ENCODE results near the gene F7. TPM values are rescaled to one million over a fixed set of nuclear protein-coding genes. Genes with fewer than 3 reads are reported as not detected.

The F7 gene
- total RNA-seq, 2 experiments from 2014 or later = 0.20 to 0.45 TPM

DNA sequence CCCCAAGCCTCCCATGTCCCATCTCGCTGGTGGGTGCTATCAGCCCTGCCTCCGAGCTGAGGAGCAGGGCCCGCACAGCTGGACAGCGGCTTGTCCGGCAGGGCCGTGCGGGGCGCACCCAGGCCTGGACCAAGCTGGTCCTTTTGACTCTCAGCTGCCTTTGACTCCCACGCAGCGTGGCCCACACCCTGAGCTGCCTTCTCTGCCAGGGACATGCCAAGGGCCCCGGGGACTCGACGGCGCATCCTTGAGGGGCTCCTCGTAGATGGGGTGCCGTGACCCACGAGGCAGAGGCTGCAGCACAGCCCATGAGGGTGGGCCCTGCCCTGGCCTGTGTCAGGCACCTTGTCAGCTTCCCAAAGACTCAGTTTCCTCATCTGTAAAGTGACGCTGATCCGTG is 38.8 kb upstream of the F7 start:
- no peaks in the 10 kb centered on the region for H3K4me1 Mint-ChIP-seq (ENCODE audit: low read depth)
- CTCF ChIA-PET = no interaction called here
- H3K4me3 Mint-ChIP-seq = no peak overlapping the region
- ATAC-seq (no peak), DNase-seq (no peak)
- H3K36me3 Mint-ChIP-seq (ENCODE audit: low read depth) = peaks cover 16% of the 10 kb centered on the region
- H3K9me3 Mint-ChIP-seq = peaks cover 3% of the 10 kb centered on the region
- no peak overlapping the region for H3K27ac Mint-ChIP-seq
- POLR2A ChIA-PET = no interaction called here
- H3K27me3 Mint-ChIP-seq = no peaks in the 10 kb centered on the region
- TF ChIP-seq, protein P1, sequence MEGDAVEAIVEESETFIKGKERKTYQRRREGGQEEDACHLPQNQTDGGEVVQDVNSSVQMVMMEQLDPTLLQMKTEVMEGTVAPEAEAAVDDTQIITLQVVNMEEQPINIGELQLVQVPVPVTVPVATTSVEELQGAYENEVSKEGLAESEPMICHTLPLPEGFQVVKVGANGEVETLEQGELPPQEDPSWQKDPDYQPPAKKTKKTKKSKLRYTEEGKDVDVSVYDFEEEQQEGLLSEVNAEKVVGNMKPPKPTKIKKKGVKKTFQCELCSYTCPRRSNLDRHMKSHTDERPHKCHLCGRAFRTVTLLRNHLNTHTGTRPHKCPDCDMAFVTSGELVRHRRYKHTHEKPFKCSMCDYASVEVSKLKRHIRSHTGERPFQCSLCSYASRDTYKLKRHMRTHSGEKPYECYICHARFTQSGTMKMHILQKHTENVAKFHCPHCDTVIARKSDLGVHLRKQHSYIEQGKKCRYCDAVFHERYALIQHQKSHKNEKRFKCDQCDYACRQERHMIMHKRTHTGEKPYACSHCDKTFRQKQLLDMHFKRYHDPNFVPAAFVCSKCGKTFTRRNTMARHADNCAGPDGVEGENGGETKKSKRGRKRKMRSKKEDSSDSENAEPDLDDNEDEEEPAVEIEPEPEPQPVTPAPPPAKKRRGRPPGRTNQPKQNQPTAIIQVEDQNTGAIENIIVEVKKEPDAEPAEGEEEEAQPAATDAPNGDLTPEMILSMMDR (IDR thresholded peaks at IDR 0.05) = no peak
- intact Hi-C loops (cut with micrococcal nuclease) = no loop called here

DNA sequence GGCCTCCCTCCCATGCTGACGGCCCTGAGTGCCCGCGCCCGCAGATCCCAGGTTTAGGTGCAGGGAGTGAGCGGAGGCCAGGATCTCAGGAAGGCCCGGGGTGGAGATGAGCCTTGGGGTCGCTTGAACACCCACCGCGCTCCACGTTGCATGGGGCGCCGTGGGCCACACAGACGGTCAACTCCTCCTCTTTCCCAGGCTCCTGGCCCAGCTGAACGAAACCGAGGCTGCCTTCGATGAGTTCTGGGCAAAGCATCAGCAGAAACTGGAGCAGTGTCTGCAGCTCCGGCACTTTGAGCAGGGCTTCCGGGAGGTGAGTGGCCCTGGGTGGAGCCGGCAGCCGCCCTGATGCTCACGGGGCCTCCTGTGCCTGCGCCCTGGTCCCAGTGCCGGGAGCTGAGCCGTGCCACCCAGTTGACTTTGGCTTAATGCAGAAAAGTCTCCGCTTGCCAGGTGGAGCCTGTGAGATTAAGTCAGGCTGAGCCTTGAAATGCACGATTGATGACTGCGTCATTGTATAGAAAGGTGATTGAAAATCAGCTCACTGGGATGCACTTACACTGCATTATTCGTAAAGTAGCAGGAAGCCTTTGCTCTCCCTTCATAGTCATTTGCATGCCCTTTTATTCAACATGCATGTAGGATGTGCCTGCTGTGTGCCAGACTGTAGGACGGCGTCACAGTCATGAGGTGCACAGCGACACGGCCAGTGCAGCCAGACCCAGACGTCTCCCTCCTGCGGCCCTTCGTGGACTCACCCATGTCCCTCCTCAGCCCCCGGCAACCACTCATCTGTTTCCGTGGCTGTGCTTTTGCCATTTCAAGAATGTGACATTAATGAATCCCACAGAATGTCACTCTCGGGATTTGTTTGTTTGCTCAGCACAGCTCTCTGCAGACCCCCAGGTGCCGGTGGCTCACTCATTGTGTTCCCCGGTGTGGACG is 35.5 kb upstream of the F7 start:
- Mint-ChIP-seq H3K9me3 (peaks cover 3% of the 10 kb centered on the region), H3K27ac (no peak overlapping the region), H3K4me3 (no peak overlapping the region), H3K4me1 (ENCODE audit: low read depth) (no peaks in the 10 kb centered on the region), H3K36me3 (ENCODE audit: low read depth) (peaks cover 17% of the 10 kb centered on the region), H3K27me3 (no peaks in the 10 kb centered on the region)
- DNase-seq (no peak), ATAC-seq (no peak)
- intact Hi-C loops (cut with micrococcal nuclease) = no loop called here
- ChIA-PET CTCF (no interaction called here), POLR2A (no interaction called here)
- TF ChIP-seq, protein P1 (IDR thresholded peaks at IDR 0.05) = no peak

DNA sequence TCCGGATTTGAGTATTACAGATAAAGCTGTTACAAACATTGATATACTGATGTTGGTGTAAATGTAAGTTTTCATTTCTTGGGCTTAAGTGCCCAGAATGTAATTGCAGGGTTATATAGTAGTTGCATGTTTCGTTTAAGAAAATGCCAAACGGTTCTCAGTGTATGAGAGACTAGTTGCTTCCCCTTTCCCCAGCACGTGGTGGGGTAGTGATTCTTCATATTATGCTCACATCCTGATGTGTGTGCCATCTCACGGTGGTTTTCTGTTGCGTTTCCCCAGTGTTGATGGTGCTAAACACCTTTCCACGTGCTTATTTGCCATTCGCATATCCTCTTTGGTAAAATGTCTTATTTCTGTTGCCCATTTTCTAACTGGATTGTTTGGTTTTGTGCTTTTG is 34.7 kb upstream of the F7 start:
- intact Hi-C loops (cut with micrococcal nuclease) = no loop called here
- Mint-ChIP-seq H3K4me3 (no peak overlapping the region), H3K4me1 (ENCODE audit: low read depth) (no peaks in the 10 kb centered on the region), H3K36me3 (ENCODE audit: low read depth) (peaks cover 17% of the 10 kb centered on the region), H3K27me3 (no peaks in the 10 kb centered on the region), H3K9me3 (peaks cover 3% of the 10 kb centered on the region), H3K27ac (no peak overlapping the region)
- DNase-seq (no peak), ATAC-seq (no peak)
- TF ChIP-seq, protein P1 (IDR thresholded peaks at IDR 0.05) = no peak
- CTCF ChIA-PET = no interaction called here
- POLR2A ChIA-PET = no interaction called here

DNA sequence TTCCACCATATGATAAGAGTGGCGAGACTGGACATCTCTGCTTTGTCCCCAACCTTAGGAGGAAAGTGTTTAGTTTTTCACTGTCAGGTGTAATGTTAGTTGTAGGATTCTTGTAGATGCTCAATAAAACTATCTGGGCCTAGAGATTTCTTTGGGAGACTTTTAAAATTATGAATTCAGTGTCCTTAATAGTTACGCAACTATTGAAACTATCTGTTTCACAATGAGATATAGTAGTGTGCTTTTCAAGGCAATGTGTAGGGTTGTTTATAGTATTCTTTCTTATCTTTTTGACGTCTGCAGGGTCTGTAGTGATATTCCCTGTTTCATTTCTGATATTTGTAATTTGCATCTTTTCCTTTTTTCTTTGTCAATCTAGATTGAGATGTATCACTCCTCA is 33.2 kb upstream of the F7 start:
- Mint-ChIP-seq H3K4me3 (no peak overlapping the region), H3K36me3 (ENCODE audit: low read depth) (peaks cover 17% of the 10 kb centered on the region), H3K4me1 (ENCODE audit: low read depth) (no peaks in the 10 kb centered on the region), H3K27ac (no peak overlapping the region), H3K9me3 (peaks cover 3% of the 10 kb centered on the region), H3K27me3 (no peaks in the 10 kb centered on the region)
- CTCF ChIA-PET = no interaction called here
- TF ChIP-seq, protein P1 (IDR thresholded peaks at IDR 0.05) = no peak
- no peak for ATAC-seq
- POLR2A ChIA-PET = interaction anchor here (0.6 kb wide), 2 partner anchors 219 to 225 kb away, joined by 3 read pairs; partner anchors contain the start of gene LAMP1
- no peak for DNase-seq
- intact Hi-C loops (cut with micrococcal nuclease) = no loop called here

DNA sequence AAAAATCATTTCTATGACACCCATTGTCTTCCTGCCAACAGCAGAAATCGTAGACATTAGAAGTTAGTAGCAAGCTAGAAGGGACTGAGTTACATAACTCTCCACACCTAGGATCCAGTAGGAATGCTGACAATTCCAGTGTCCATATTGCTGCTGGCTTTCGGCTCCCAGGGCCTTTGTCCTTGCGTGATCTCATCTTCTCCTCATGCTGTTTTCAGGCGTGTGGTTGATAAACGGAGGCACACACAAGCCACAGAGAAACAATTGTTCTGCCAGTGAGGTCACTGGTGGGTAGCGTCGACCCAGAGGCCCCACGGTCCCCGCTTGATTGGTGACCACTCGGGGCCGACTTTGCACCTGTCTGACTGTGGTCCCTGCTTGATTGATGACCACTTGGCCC is 31.6 kb upstream of the F7 start:
- intact Hi-C loops (cut with micrococcal nuclease) = no loop called here
- Mint-ChIP-seq H3K4me3 (no peak overlapping the region), H3K27me3 (no peaks in the 10 kb centered on the region), H3K9me3 (peaks cover 3% of the 10 kb centered on the region), H3K36me3 (ENCODE audit: low read depth) (peaks cover 17% of the 10 kb centered on the region), H3K4me1 (ENCODE audit: low read depth) (no peaks in the 10 kb centered on the region), H3K27ac (no peak overlapping the region)
- ATAC-seq (no peak), DNase-seq (no peak)
- ChIA-PET CTCF (no interaction called here), POLR2A (interaction anchor here (0.6 kb wide), 2 partner anchors 10 to 105 kb away, joined by 3 read pairs; no protein-coding TSS in a partner anchor)
- TF ChIP-seq, protein P1 (IDR thresholded peaks at IDR 0.05) = no peak

Measured in activated CD8-positive, alpha-beta T cell treated with anti-CD3 and anti-CD28 coated beads for 36 hours (primary cell).